Smooth muscle cell (in vitro differentiated cells): ENCODE results near the gene CEP72. TPM values are rescaled to one million over a fixed set of nuclear protein-coding genes. Genes with fewer than 3 reads are reported as not detected.

ENCODE experiments used
- DNase-seq: peaks from one replicate; lab custom pipeline; 2025; ENCODE audit not compliant: unreplicated experiment; lab: John Stamatoyannopoulos, UW
- H2AFZ ChIP-seq: fragments of 200-600 bp; sonication (generic); 2 replicates; pipeline ENCODE4 v1.6.0; 2016; ENCODE audit warnings: antibody characterized with exemption, low read depth, mild to moderate bottlenecking
- H3F3A ChIP-seq: fragments of 200-600 bp; sonication (generic); 2 replicates; pipeline ENCODE4 v1.6.0; 2017; ENCODE audit warnings: antibody characterized with exemption, low read depth
- H3K27ac ChIP-seq: fragments of 200-600 bp; sonication (generic); 2 replicates; pipeline ENCODE4 v1.5.1; 2016; ENCODE audit warnings: low read depth, mild to moderate bottlenecking
- H3K27me3 ChIP-seq: fragments of 200-600 bp; sonication (generic); 2 replicates; pipeline ENCODE4 v1.6.1; 2016; ENCODE audit warnings: low read depth, mild to moderate bottlenecking
- H3K36me3 ChIP-seq: fragments of 200-600 bp; sonication (generic); 2 replicates; pipeline ENCODE4 v1.5.1; 2016; ENCODE audit warnings: low read depth
- H3K4me1 ChIP-seq: fragments of 200-600 bp; sonication (generic); 2 replicates; pipeline ENCODE4 v1.5.1; 2016; ENCODE audit warnings: low read depth
- H3K4me2 ChIP-seq: fragments of 200-600 bp; sonication (generic); 2 replicates; pipeline ENCODE4 v1.6.0; 2016; ENCODE audit warnings: mild to moderate bottlenecking
- H3K4me3 ChIP-seq: fragments of 200-600 bp; sonication (generic); 2 replicates; pipeline ENCODE4 v1.5.1; 2016; ENCODE audit warnings: mild to moderate bottlenecking
- H3K79me2 ChIP-seq: fragments of 200-600 bp; sonication (generic); 2 replicates; pipeline ENCODE4 v1.6.0; 2016; ENCODE audit warnings: low read depth, mild to moderate bottlenecking
- H3K9ac ChIP-seq: fragments of 200-600 bp; sonication (generic); 2 replicates; pipeline ENCODE4 v1.6.0; 2016; ENCODE audit warnings: low read depth
- H3K9me3 ChIP-seq: fragments of 200-600 bp; sonication (generic); replicated peaks from 2 replicates; pipeline ENCODE4 v1.5.1; 2016; ENCODE audit warnings: low read depth
- H4K20me1 ChIP-seq: fragments of 200-600 bp; sonication (generic); 2 replicates; pipeline ENCODE4 v1.6.0; 2016; ENCODE audit warnings: low read depth
- CTCF ChIP-seq: fragments of 200-600 bp; sonication (generic); IDR thresholded peaks from 2 replicates; pipeline ENCODE4 v1.5.1; 2017; ENCODE audit warnings: borderline replicate concordance, mild to moderate bottlenecking, antibody characterized with exemption; ENCODE audit not compliant: insufficient read depth, poor library complexity, severe bottlenecking
- WGBS: methylation state at CpG from one replicate; pipeline ENCODE4 v1.1.7; 2016; ENCODE audit warnings: low lambda C conversion rate; 5-methylcytosine and 5-hydroxymethylcytosine counted together
- polyA plus RNA-seq: library from polyadenylated mRNA; unstranded; fragments of >200 nt; fragmentation: Nextera tagmentation; extraction: Ambion mirVana; gene quantifications from 2 replicates; pipeline ENCODE4 v1.2.1, GENCODE V29; 2016
- total RNA-seq: library from RNA; depleted of rRNA; stranded (reverse); fragments of >200 nt; gene quantifications from 2 replicates; pipeline ENCODE4 v1.2.3, GENCODE V29; 2014

Gene CEP72
- total and polyA plus RNA-seq, 2 experiments from 2014 or later: 2.7 to 4.0 TPM

GRCh38 chr5:606526-607399, 5.4 kb upstream of the CEP72 start:
- no peak overlapping the region for H3K4me2 ChIP-seq
- 90% methylated on average over 20 of the region's 21 CpGs for WGBS

GRCh38 chr5:607541-608428, 4.4 kb upstream of the CEP72 start:
- DNase-seq: no peak
- whole genome bisulfite sequencing: 94% methylated on average over 33 of the region's 37 CpGs
- Histone ChIP-seq H3K27ac (no peak overlapping the region), H3K4me1 (no peaks in the 10 kb centered on the region), H3K79me2 (peaks cover 2% of the 10 kb centered on the region), H3K36me3 (no peaks in the 10 kb centered on the region), H2AFZ (no peak overlapping the region), H3F3A (no peaks in the 10 kb centered on the region), H3K4me2 (no peak overlapping the region), H3K9me3 (no peaks in the 10 kb centered on the region), H3K27me3 (no peaks in the 10 kb centered on the region), H4K20me1 (no peaks in the 10 kb centered on the region), H3K4me3 (no peak overlapping the region), H3K9ac (no peak overlapping the region)
- no peak for TF ChIP-seq CTCF

More at GRCh38 chr5:606526-607399, 5.4 kb upstream of the CEP72 start:
- no peaks in the 10 kb centered on the region for H3K4me1 ChIP-seq
- H4K20me1 ChIP-seq: no peaks in the 10 kb centered on the region
- TF ChIP-seq CTCF: no peak
- no peak for DNase-seq
- H3K27me3 ChIP-seq: no peaks in the 10 kb centered on the region
- H3F3A ChIP-seq: no peaks in the 10 kb centered on the region
- H3K9ac ChIP-seq: no peak overlapping the region
- H3K4me3 ChIP-seq: no peak overlapping the region
- no peaks in the 10 kb centered on the region for H3K9me3 ChIP-seq
- no peak overlapping the region for H2AFZ ChIP-seq
- no peak overlapping the region for H3K27ac ChIP-seq
- H3K79me2 ChIP-seq: no peaks in the 10 kb centered on the region
- H3K36me3 ChIP-seq: no peaks in the 10 kb centered on the region

DNA sequence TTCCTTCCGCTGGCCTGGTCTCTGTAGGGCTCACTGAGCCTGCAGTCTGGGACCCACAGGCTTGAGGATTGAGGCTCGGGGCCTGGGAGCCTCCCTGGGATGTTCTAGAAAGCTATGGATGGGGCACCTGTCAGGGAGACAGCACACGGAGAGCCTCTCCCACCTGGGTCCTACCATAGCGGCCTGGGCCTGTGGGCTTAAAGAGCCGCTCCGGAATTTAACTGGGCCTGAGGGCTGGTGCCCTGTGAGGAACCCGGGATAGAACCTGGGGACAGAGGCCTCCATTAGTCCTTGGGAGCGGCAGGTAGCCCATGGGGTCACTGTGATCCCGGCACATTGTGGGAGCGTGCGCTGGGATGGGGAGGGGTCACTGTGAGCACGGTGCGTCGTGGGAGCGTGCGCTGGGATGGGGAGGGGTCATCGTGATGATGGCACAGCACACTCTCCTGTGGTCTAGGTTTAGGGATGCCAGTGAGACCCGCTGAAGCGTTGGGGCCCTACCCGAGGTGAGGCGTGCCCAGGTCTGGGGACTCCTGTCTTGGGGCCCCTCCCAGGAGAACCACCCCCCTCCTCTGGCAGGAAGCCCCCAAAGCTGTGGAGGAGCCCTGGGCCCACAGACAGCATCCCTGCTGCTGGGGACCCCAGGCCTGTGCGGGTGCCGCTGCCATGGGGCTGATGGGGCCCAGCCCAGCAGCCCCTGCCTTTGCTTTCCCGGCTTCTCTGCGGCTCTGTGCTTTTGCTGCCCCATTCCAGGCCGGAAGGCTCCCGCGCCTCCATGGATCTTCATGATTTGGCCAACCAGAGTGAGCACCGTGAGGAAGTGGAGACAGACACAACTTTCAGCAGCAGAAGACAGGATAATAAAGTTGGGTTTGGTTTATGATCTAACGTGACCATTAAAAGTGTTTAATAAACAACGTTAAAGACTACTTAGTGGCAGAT, 3.4 kb upstream of the CEP72 start:
- no peaks in the 10 kb centered on the region for H3K4me1 ChIP-seq
- H3K4me2 ChIP-seq: no peak overlapping the region
- H2AFZ ChIP-seq: no peak overlapping the region
- no peak overlapping the region for H3K9ac ChIP-seq
- no peak for TF ChIP-seq CTCF
- H3K36me3 ChIP-seq: no peaks in the 10 kb centered on the region
- no peaks in the 10 kb centered on the region for H3K9me3 ChIP-seq
- H3K79me2 ChIP-seq: peaks cover 7% of the 10 kb centered on the region
- H3K27ac ChIP-seq: no peak overlapping the region
- H4K20me1 ChIP-seq: no peaks in the 10 kb centered on the region
- no peaks in the 10 kb centered on the region for H3F3A ChIP-seq
- WGBS: 86% methylated on average over 29 of the region's 31 CpGs
- H3K4me3 ChIP-seq: no peak overlapping the region
- no peak for DNase-seq
- no peaks in the 10 kb centered on the region for H3K27me3 ChIP-seq
